Endothelial cell of umbilical vein (primary cell): ENCODE data around the gene WDR36. TPM values are rescaled to one million over a fixed set of nuclear protein-coding genes. Genes with fewer than 3 reads are reported as not detected.
A peak's percentile ranks its signal among the peaks of the same experiment; 100 is the strongest.

Source experiments
- BruUV-seq: library from RNA; stranded (reverse); fragments of 400-500 nt; replicated peaks from 2 replicates; lab custom pipeline; 2021; lab: Mats Ljungman, UMichigan
- CTCF ChIA-PET: fragments of 300-600, 350-600 bp; sonication (Branson Sonifier 250); formaldehyde crosslinking; loops from one replicate; lab custom pipeline; 2021; ENCODE audit warnings: antibody characterized with exemption, inconsistent platforms; lab: Charles Lee
- POLR2A ChIA-PET: fragments of 300-600, 350-600 bp; sonication (Branson Sonifier 250); formaldehyde crosslinking; loops from one replicate; lab custom pipeline; 2021; ENCODE audit warnings: antibody characterized with exemption, inconsistent platforms; lab: Charles Lee
- DNase-seq: peaks from one replicate; pipeline ENCODE4 v3.0.0-alpha.2; 2011; ENCODE audit warnings: low read depth, low spot score
- FAIRE-seq: peaks from 2 replicates; lab custom pipeline; 2011; peaks lifted over from hg19 to GRCh38; lab: Jason Lieb, UNC
- H2AFZ ChIP-seq: 2 replicates; pipeline ENCODE4 v1.6.0; 2012; ENCODE audit warnings: low read depth, low read length, control low read depth, inconsistent platforms
- H3K27ac ChIP-seq: 2 replicates; pipeline ENCODE4 v1.5.1; 2011; ENCODE audit warnings: low read depth, mild to moderate bottlenecking, control low read depth, low read length, moderate library complexity; ENCODE audit not compliant: insufficient read depth
- H3K27me3 ChIP-seq, 2 experiments: 2 replicates each; pipeline versions ENCODE4 v1.6.0 to v1.6.1; 2011; ENCODE audit warnings: low read length in 2 of 2, mixed read lengths in 1 of 2; ENCODE audit not compliant: control insufficient read depth in 2 of 2, insufficient read depth in 2 of 2
- H3K36me3 ChIP-seq, 2 experiments: 2 replicates in 1 of 2; 3 replicates in 1 of 2; pipeline ENCODE4 v1.5.1; 2011; ENCODE audit warnings: low read length in 2 of 2, mild to moderate bottlenecking in 1 of 2, moderate library complexity in 1 of 2; ENCODE audit not compliant: control insufficient read depth in 2 of 2, insufficient read depth in 2 of 2; ENCODE audit errors: extremely low read depth in 1 of 2
- H3K4me1 ChIP-seq: 3 replicates; pipeline ENCODE4 v1.5.1; 2011; ENCODE audit warnings: mild to moderate bottlenecking, low read length; ENCODE audit not compliant: control insufficient read depth, insufficient read depth; ENCODE audit errors: extremely low read depth
- H3K4me2 ChIP-seq: 2 replicates; pipeline ENCODE4 v1.6.1; 2011; ENCODE audit warnings: low read length, control low read depth, mixed read lengths; ENCODE audit not compliant: insufficient read depth
- H3K4me3 ChIP-seq, 3 experiments: fragments of 200-600 bp in 1 of 3; sonication (generic), shearing (Covaris generic) in 1 of 3; replicated peaks in 1 of 3; 2 replicates each; pipeline ENCODE4 v1.5.1; 2011 to 2016; ENCODE audit warnings: control low read depth in 3 of 3, low read length in 3 of 3, mild to moderate bottlenecking in 2 of 3, inconsistent platforms in 1 of 3, low read depth in 1 of 3, moderate library complexity in 1 of 3; ENCODE audit not compliant: insufficient read depth in 1 of 3
- H3K79me2 ChIP-seq: 2 replicates; pipeline ENCODE4 v1.6.0; 2012; ENCODE audit warnings: low read length, inconsistent platforms; ENCODE audit not compliant: control insufficient read depth, insufficient read depth
- H3K9ac ChIP-seq: replicated peaks from 2 replicates; pipeline ENCODE3; 2011; ENCODE audit warnings: low read length, control low read depth; ENCODE audit not compliant: insufficient read depth; ENCODE audit errors: extremely low read depth
- H3K9me1 ChIP-seq: replicated peaks from 3 replicates; pipeline ENCODE4 v1.6.0; 2011; ENCODE audit warnings: mild to moderate bottlenecking, low read length; ENCODE audit not compliant: control insufficient read depth, insufficient read depth; ENCODE audit errors: extremely low read depth
- H3K9me3 ChIP-seq: replicated peaks from 2 replicates; pipeline ENCODE4 v1.5.1; 2012; ENCODE audit warnings: low read length, inconsistent platforms; ENCODE audit not compliant: control insufficient read depth, insufficient read depth
- H4K20me1 ChIP-seq: replicated peaks from 2 replicates; pipeline ENCODE3; 2011; ENCODE audit warnings: mild to moderate bottlenecking, low read length; ENCODE audit not compliant: control insufficient read depth, insufficient read depth; ENCODE audit errors: extremely low read depth
- EZH2 ChIP-seq: IDR thresholded peaks from 2 replicates; pipeline ENCODE4 v1.6.1; 2012; ENCODE audit warnings: borderline replicate concordance, low read depth, mild to moderate bottlenecking, moderate library complexity, low read length, inconsistent platforms; ENCODE audit not compliant: severe bottlenecking
- FOS ChIP-seq: IDR thresholded peaks from 2 replicates; pipeline ENCODE4 v1.6.1; 2011; ENCODE audit warnings: mild to moderate bottlenecking, low read length, moderate library complexity, borderline replicate concordance; ENCODE audit not compliant: insufficient read depth
- GATA2 ChIP-seq: IDR thresholded peaks from 2 replicates; pipeline ENCODE4 v1.7.0; 2011; ENCODE audit warnings: low read depth, mild to moderate bottlenecking, moderate library complexity, mixed read lengths, low read length; ENCODE audit not compliant: insufficient read length, insufficient read depth
- JUN ChIP-seq: IDR thresholded peaks from 2 replicates; pipeline ENCODE4 v1.6.1; 2011; ENCODE audit warnings: borderline replicate concordance, low read depth; ENCODE audit not compliant: insufficient read length, insufficient read depth
- MAX ChIP-seq: IDR thresholded peaks from 2 replicates; pipeline ENCODE4 v1.6.1; 2011; ENCODE audit not compliant: insufficient read depth, insufficient read length
- MYC ChIP-seq: IDR thresholded peaks from one replicate; pipeline ENCODE4 v1.6.1; 2011; ENCODE audit warnings: mild to moderate bottlenecking, low read depth, low read length
- POLR2A ChIP-seq: IDR thresholded peaks from 2 replicates; pipeline ENCODE4 v1.6.1; 2012; ENCODE audit warnings: low read depth, mild to moderate bottlenecking, control low read depth, low read length
- POLR2AphosphoS5 ChIP-seq: IDR thresholded peaks from 2 replicates; pipeline ENCODE4 v1.6.1; 2012; ENCODE audit warnings: low read depth, mild to moderate bottlenecking, control low read depth, low read length, moderate library complexity; ENCODE audit not compliant: insufficient read depth
- dilution Hi-C: fragments of 300-500 bp; cut with MboI; formaldehyde crosslinking; loops from one replicate; pipeline ENCODE4 v1.15.0; 2019; ENCODE audit warnings: low sequenced_read_pairs; ENCODE audit not compliant: extremely low pct_ligation_motif_present
- intact Hi-C: fragments of 100-400 bp; cut with micrococcal nuclease; formaldehyde crosslinking; loops from one replicate; pipeline ENCODE4 v1.10.0; 2022
- polyA plus RNA-seq, 4 experiments: library from polyadenylated mRNA; depleted of rRNA in 3 of 4; stranded (reverse) in 3 of 4; unstranded in 1 of 4; fragments of >200 nt; gene quantifications; 2 replicates each; pipeline versions ENCODE4 v1.2.1 to v1.2.3, GENCODE V29; 2011 to 2012; ENCODE audit warnings: missing spikeins in 1 of 4
- total RNA-seq: library from RNA; stranded (reverse); gene quantifications from 2 replicates; pipeline ENCODE4 v1.2.3, GENCODE V29; 2021
- TF ChIP-seq, protein P1 (sequence below), 2 donors: IDR thresholded peaks; 1 replicate in 1 of 2; 2 replicates in 1 of 2; pipeline ENCODE4 v1.5.1; 2011; ENCODE audit warnings: low read length in 2 of 2, mild to moderate bottlenecking in 2 of 2, moderate library complexity in 2 of 2, control low read depth in 1 of 2, inconsistent platforms in 1 of 2, low read depth in 1 of 2; ENCODE audit not compliant: insufficient read depth in 1 of 2; ENCODE audit errors: extremely low read depth in 1 of 2

WDR36 gene
- total and polyA plus RNA-seq, 2 donors (not counting 3 experiments of a cell fraction or from before 2014, with no cell fraction given): 10.6 to 30.2 TPM

DNA sequence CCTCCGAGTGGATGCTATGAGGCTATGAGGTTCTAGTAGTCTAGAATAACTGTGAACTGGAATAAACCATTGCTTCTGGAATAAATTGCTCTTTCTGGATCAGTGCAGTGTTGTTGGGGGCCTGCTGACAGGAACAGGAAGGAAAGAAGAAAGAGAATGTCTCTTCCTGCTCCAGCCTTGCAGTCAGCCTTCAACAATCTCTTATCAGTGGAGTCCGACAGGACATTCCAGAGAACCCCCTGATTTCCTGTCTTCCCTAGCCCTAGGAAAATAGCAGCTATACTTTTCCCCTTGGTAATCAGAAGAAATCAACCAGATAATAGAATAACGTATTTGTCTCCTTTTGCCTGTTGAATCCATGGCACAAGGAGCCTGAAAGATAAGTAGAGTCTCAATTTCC, 55.4 kb downstream of the WDR36 start:
- Histone ChIP-seq H3K9ac (no peak overlapping the region), H3K4me3 (no peak overlapping the region), H2AFZ (no peak overlapping the region), H3K27ac (no peak overlapping the region), H3K36me3 (no peaks in the 10 kb centered on the region), H4K20me1 (no peaks in the 10 kb centered on the region), H3K9me3 (no peaks in the 10 kb centered on the region), H3K4me2 (no peak overlapping the region), H3K4me1 (peaks cover 8% of the 10 kb centered on the region), H3K79me2 (no peaks in the 10 kb centered on the region), H3K9me1 (no peaks in the 10 kb centered on the region), H3K27me3 (peaks cover 2 to 7% of the 10 kb centered on the region in 2 experiments)
- BruUV-seq: no TSS peak
- intact Hi-C loops (no loop called here), dilution Hi-C loops (no loop called here)
- FAIRE-seq (peak; percentile 71), DNase-seq (no peak)
- CTCF ChIA-PET: interaction anchor here (0.8 to 1.6 kb wide), 3 partner anchors 11 to 390 kb away, joined by 3 to 4 read pairs (median 4); no protein-coding TSS in a partner anchor
- POLR2A ChIA-PET: no interaction called here
- TF ChIP-seq MAX: no peak
- TF ChIP-seq GATA2: peak; percentile 72
- peak; percentile 26 for TF ChIP-seq FOS

- TF ChIP-seq, protein P1, sequence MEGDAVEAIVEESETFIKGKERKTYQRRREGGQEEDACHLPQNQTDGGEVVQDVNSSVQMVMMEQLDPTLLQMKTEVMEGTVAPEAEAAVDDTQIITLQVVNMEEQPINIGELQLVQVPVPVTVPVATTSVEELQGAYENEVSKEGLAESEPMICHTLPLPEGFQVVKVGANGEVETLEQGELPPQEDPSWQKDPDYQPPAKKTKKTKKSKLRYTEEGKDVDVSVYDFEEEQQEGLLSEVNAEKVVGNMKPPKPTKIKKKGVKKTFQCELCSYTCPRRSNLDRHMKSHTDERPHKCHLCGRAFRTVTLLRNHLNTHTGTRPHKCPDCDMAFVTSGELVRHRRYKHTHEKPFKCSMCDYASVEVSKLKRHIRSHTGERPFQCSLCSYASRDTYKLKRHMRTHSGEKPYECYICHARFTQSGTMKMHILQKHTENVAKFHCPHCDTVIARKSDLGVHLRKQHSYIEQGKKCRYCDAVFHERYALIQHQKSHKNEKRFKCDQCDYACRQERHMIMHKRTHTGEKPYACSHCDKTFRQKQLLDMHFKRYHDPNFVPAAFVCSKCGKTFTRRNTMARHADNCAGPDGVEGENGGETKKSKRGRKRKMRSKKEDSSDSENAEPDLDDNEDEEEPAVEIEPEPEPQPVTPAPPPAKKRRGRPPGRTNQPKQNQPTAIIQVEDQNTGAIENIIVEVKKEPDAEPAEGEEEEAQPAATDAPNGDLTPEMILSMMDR (IDR thresholded peaks at IDR 0.05; ENCODE audit: extremely low read depth in 1 of 2, insufficient read depth in 1 of 2, low read depth in 1 of 2, low read length in 2 of 2): no peak
- TF ChIP-seq POLR2A: no peak
- no peak for TF ChIP-seq JUN
- no peak for TF ChIP-seq POLR2AphosphoS5
- no peak for TF ChIP-seq EZH2
- TF ChIP-seq MAX: no peak
- no peak for TF ChIP-seq FOS
- no peak for TF ChIP-seq MYC
- TF ChIP-seq GATA2: no peak
- dilution Hi-C loops (no loop called here), intact Hi-C loops (no loop called here)
- no TSS peak for BruUV-seq
- Histone ChIP-seq H3K9ac (no peak overlapping the region), H3K36me3 (no peaks in the 10 kb centered on the region), H3K9me1 (no peaks in the 10 kb centered on the region), H3K79me2 (no peaks in the 10 kb centered on the region), H4K20me1 (no peaks in the 10 kb centered on the region), H3K4me2 (no peak overlapping the region), H3K27me3 (peaks cover 6 to 10% of the 10 kb centered on the region in 2 experiments), H3K4me3 (no peak overlapping the region), H3K9me3 (no peaks in the 10 kb centered on the region), H2AFZ (no peak overlapping the region), H3K4me1 (peaks cover 8% of the 10 kb centered on the region), H3K27ac (no peak overlapping the region)
- ChIA-PET CTCF (interaction anchor here (1.1 to 1.5 kb wide), 2 partner anchors 17 to 399 kb away, joined by 3 read pairs; no protein-coding TSS in a partner anchor), POLR2A (no interaction called here)
- DNase-seq (no peak), FAIRE-seq (no peak)
These were observed 59.9 kb downstream of the WDR36 start for GRCh38 chr5:111151998-111152397.
